Mononuclear cell (primary cell): Measurements from ENCODE around the gene PHACTR1. TPM values are rescaled to one million over a fixed set of nuclear protein-coding genes. Genes with fewer than 3 reads are reported as not detected.
"Not testable (repeated sequence)": the region's sequence is repeated elsewhere in the genome, so short reads cannot be mapped to it uniquely, and the experiment has no call there.

Source experiments
- H3K27me3 ChIP-seq: 2 replicates; pipeline ENCODE4 v1.6.0; 2011; ENCODE audit warnings: low read length, control low read depth; ENCODE audit not compliant: insufficient read depth
- H3K4me1 ChIP-seq: 2 replicates; pipeline ENCODE4 v1.5.1; 2011; ENCODE audit warnings: mild to moderate bottlenecking, low read length, control low read depth; ENCODE audit not compliant: insufficient read depth
- H3K4me3 ChIP-seq: 2 replicates; pipeline ENCODE4 v1.5.1; 2011; ENCODE audit warnings: mild to moderate bottlenecking, low read length, moderate library complexity
- H3K9me3 ChIP-seq: 2 replicates; pipeline ENCODE4 v1.5.1; 2011; ENCODE audit warnings: low read depth, mild to moderate bottlenecking, control low read depth, low read length
- total RNA-seq: library from RNA; depleted of rRNA; stranded (reverse); fragments of >200 nt; gene quantifications from one replicate; pipeline ENCODE4 v1.2.3, GENCODE V29; 2012

PHACTR1 gene
- total RNA-seq, 1 donor = 81.6 TPM

- not testable (repeated sequence) for H3K4me1 ChIP-seq, H3K27me3 ChIP-seq, H3K9me3 ChIP-seq, H3K4me3 ChIP-seq
Measured at GRCh38 chr6:12762731-12763434, 46.3 kb downstream of the PHACTR1 start.

- Histone ChIP-seq H3K27me3 (no peaks in the 10 kb centered on the region), H3K9me3 (no peaks in the 10 kb centered on the region), H3K4me3 (no peak overlapping the region), H3K4me1 (no peaks in the 10 kb centered on the region)
Measured at GRCh38 chr6:12766365-12766764, 49.8 kb downstream of the PHACTR1 start.

GRCh38 chr6:12767016-12767415 lies 50.4 kb downstream of the PHACTR1 start:
- H3K27me3 ChIP-seq = no peaks in the 10 kb centered on the region
- H3K4me1 ChIP-seq = no peaks in the 10 kb centered on the region
- no peak overlapping the region for H3K4me3 ChIP-seq
- H3K9me3 ChIP-seq = no peaks in the 10 kb centered on the region

GRCh38 chr6:12769556-12770256 lies 53.1 kb downstream of the PHACTR1 start:
- H3K4me3 ChIP-seq = no peak overlapping the region
- H3K27me3 ChIP-seq = no peaks in the 10 kb centered on the region
- no peaks in the 10 kb centered on the region for H3K9me3 ChIP-seq
- H3K4me1 ChIP-seq = no peaks in the 10 kb centered on the region

- Histone ChIP-seq H3K27me3 (no peaks in the 10 kb centered on the region), H3K9me3 (no peaks in the 10 kb centered on the region), H3K4me3 (no peak overlapping the region), H3K4me1 (no peaks in the 10 kb centered on the region)
Measured at GRCh38 chr6:12772416-12772815, 55.8 kb downstream of the PHACTR1 start.

- Histone ChIP-seq H3K9me3 (no peaks in the 10 kb centered on the region), H3K4me3 (no peak overlapping the region), H3K4me1 (no peaks in the 10 kb centered on the region), H3K27me3 (no peaks in the 10 kb centered on the region)
Measured at GRCh38 chr6:12776291-12776690, 59.7 kb downstream of the PHACTR1 start.

- Histone ChIP-seq H3K4me3 (no peak overlapping the region), H3K27me3 (no peaks in the 10 kb centered on the region), H3K4me1 (no peaks in the 10 kb centered on the region), H3K9me3 (no peaks in the 10 kb centered on the region)
Measured at GRCh38 chr6:12779772-12780171, 63.2 kb downstream of the PHACTR1 start.

- Histone ChIP-seq H3K4me3 (no peak overlapping the region), H3K27me3 (no peaks in the 10 kb centered on the region), H3K9me3 (no peaks in the 10 kb centered on the region), H3K4me1 (no peaks in the 10 kb centered on the region)
Measured at GRCh38 chr6:12782136-12782535, 65.6 kb downstream of the PHACTR1 start.

DNA sequence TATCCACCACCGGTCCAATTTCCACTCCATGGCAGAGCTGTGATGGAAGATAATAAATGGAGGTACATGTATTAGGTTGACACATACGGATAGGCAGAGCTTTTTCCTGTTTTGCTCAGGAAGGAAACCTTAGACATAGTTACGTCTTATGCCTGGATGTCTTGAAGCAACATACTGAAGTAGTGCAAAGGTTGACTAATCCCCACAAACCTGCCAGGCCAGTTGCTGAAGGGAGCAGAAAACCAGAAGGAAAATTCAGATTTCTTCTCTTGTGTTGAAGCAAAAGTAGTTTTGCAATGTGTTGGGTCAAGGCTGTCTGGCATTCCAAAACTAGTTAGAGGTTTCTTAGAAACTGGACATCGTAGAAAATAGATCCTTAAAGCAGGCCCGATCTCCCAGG lies 68.7 kb downstream of the PHACTR1 start:
- Histone ChIP-seq H3K4me3 (no peak overlapping the region), H3K27me3 (no peaks in the 10 kb centered on the region), H3K9me3 (no peaks in the 10 kb centered on the region), H3K4me1 (no peaks in the 10 kb centered on the region)

- Histone ChIP-seq H3K4me3 (no peak overlapping the region), H3K9me3 (no peaks in the 10 kb centered on the region), H3K4me1 (no peaks in the 10 kb centered on the region)
Measured at GRCh38 chr6:12785921-12786320, 69.4 kb downstream of the PHACTR1 start.

DNA sequence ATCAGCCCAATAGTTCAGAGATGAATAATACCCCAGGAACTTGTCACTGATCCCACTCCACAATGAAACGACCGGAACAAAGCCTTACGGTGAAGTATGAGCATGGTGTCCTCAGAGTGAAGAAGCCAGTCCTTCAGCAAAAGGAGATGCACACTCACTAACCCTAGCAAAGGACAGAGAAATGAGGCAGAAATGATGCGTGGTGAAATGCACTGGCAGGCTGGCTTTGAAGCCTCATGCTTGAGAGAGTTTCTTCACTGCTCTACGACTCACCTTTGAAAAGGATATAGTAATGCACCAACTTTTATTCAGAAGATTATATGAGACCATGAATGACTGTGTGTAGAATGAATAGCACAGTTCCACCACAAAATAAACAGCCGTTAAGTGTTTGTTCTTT lies 74.8 kb downstream of the PHACTR1 start:
- Histone ChIP-seq H3K4me3 (no peak overlapping the region), H3K9me3 (no peaks in the 10 kb centered on the region), H3K4me1 (no peaks in the 10 kb centered on the region), H3K27me3 (peaks cover 2% of the 10 kb centered on the region)

More at GRCh38 chr6:12785921-12786320, 69.4 kb downstream of the PHACTR1 start:
- peaks cover 2% of the 10 kb centered on the region for H3K27me3 ChIP-seq

DNA sequence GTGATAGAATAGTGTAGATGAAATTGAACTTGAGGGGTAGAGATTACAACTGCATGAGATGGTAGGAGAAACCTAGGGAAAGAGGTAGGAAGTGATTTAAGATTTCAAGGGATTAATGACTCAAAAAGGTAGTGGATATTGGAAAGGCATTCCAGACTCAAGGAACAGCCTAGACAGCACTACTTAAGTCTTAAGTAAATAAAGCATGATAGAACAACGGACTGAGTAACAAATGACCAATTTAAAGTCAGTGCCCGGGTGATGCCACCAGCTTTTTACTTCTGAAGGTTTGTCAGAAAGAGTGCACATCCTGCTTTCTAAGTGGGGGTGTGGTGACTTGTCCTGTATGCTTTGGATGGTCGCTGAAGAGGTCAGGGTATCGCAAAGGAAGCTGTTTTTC lies 81.8 kb downstream of the PHACTR1 start:
- H3K9me3 ChIP-seq = no peaks in the 10 kb centered on the region
- no peak overlapping the region for H3K4me3 ChIP-seq
- no peaks in the 10 kb centered on the region for H3K4me1 ChIP-seq
- H3K27me3 ChIP-seq = no peaks in the 10 kb centered on the region

DNA sequence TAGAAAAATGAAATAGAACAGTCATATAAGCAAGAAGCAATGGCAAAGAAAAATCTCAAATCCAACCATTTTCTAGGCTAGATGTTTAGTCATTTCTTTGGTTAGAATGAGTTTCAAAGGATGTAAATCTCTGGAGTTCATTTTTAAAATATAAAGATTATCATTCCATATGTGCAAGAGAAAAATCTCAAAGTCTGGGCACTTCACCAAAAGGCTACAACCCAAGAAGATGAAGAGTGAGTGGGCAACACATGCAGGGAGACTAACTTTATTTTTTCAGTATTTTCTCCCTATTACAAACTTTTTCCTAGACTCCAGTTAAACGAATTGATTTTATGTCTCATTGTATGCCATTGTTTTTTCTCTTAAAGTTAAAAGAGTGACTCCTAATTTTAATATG lies 83.6 kb downstream of the PHACTR1 start:
- Histone ChIP-seq H3K9me3 (no peaks in the 10 kb centered on the region), H3K4me1 (no peaks in the 10 kb centered on the region), H3K27me3 (no peaks in the 10 kb centered on the region), H3K4me3 (no peak overlapping the region)

- no peaks in the 10 kb centered on the region for H3K9me3 ChIP-seq
- no peak overlapping the region for H3K4me3 ChIP-seq
- H3K27me3 ChIP-seq = no peaks in the 10 kb centered on the region
- H3K4me1 ChIP-seq = no peaks in the 10 kb centered on the region
Measured at GRCh38 chr6:12801141-12801540, 84.6 kb downstream of the PHACTR1 start.

- Histone ChIP-seq H3K4me3 (no peak overlapping the region), H3K27me3 (no peaks in the 10 kb centered on the region), H3K4me1 (no peaks in the 10 kb centered on the region), H3K9me3 (no peaks in the 10 kb centered on the region)
Measured at GRCh38 chr6:12802440-12802839, 85.9 kb downstream of the PHACTR1 start.

DNA sequence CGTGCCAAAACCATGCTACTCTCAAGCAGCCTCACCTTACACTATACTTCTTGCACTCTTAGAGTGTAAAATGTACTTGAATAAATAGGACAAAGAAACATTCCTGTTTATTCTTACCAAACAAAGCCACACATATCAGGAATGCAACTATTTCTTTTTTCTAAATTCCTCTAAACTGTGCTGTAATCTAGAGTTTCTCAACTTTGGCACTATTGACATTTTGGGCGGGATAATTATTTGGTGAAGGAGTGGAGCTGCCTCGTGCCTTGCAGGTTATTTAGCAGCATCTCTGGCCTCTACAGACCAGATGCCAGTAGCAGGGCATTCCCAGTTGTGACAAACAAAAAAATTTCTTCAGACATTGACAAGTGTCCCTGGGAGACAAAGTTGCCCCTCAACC lies 86.9 kb downstream of the PHACTR1 start:
- H3K9me3 ChIP-seq = no peaks in the 10 kb centered on the region
- H3K27me3 ChIP-seq = no peaks in the 10 kb centered on the region
- no peak overlapping the region for H3K4me3 ChIP-seq
- H3K4me1 ChIP-seq = no peaks in the 10 kb centered on the region
